GM12872 (cell line): ENCODE results near the gene GAPT.

Experiments
- TF ChIP-seq, protein P1 (sequence below): IDR thresholded peaks from 3 replicates; pipeline ENCODE4 v1.5.1; 2011; ENCODE audit warnings: low read depth, mild to moderate bottlenecking, low read length, moderate library complexity; ENCODE audit not compliant: insufficient read depth

Gene GAPT

GRCh38 chr5:58542709-58543108, 51.5 kb downstream of the GAPT start:
- TF ChIP-seq, protein P1, sequence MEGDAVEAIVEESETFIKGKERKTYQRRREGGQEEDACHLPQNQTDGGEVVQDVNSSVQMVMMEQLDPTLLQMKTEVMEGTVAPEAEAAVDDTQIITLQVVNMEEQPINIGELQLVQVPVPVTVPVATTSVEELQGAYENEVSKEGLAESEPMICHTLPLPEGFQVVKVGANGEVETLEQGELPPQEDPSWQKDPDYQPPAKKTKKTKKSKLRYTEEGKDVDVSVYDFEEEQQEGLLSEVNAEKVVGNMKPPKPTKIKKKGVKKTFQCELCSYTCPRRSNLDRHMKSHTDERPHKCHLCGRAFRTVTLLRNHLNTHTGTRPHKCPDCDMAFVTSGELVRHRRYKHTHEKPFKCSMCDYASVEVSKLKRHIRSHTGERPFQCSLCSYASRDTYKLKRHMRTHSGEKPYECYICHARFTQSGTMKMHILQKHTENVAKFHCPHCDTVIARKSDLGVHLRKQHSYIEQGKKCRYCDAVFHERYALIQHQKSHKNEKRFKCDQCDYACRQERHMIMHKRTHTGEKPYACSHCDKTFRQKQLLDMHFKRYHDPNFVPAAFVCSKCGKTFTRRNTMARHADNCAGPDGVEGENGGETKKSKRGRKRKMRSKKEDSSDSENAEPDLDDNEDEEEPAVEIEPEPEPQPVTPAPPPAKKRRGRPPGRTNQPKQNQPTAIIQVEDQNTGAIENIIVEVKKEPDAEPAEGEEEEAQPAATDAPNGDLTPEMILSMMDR, result no peak

- TF ChIP-seq, protein P1, result no peak
Measured at GRCh38 chr5:58543723-58544122, 52.5 kb downstream of the GAPT start.

DNA sequence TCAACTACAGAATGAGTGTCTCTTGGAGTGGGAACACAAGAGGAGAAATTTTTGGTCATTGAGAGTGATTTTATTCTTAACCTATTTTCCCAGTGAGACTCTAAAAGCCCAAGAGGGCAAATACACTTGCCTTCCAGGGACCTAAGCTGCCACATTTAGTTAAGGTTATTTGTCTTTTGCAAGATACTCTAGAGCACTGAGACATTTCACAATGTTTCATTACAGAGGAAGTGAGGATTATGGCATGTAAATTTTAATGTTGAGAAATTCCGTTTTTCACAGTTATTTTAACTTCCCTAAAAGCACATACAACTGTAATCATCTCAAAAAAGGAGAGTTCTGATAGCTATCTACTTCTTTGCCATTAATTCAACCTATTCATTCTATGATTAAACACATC, 53.0 kb downstream of the GAPT start:
- TF ChIP-seq, protein P1, result no peak

DNA sequence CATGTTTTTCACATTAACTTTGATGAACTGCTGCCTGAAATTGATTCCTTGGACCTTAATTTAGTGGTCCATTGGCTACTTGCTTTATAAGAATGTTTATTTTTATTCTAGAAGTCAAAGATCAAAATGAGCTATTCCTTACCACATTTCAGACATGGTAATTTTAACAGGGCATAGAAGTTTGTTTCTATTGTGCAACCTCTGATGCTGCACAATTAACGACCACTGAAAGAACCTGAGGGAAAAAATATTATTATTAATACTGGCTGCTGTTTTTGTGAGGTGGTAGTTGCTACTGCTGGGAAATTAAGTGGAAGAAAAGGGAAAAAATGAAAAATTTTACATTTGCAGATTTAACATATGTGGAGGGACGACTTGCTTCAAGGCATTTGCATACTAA, 53.7 kb downstream of the GAPT start:
- TF ChIP-seq, protein P1, result no peak

DNA sequence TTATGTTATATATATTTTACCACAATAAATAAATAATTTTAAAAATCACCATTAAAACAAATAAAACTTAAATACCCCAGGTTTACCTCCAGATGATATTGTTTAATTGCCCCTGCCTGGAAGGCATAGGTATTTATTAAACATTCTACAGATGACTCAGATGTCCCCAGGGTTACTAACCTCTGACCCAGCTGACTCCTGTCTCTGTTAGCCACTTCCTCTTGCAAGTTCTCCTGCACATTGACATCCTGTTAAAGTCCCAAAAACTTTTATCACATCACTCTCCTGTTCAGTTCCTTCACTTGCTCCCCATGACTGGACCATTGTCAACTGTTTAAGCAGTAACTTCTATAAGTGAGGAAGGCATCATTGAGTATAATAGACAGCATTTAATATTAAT, 54.7 kb downstream of the GAPT start:
- TF ChIP-seq, protein P1, result no peak
